Colonic mucosa (tissue), 4 donors: Measurements from ENCODE around the gene PSMB3. TPM values are rescaled to one million over a fixed set of nuclear protein-coding genes. Genes with fewer than 3 reads are reported as not detected.

Source experiments
- DNase-seq: peaks from one replicate; pipeline ENCODE4 v3.0.0-alpha.2; 2020
- H3K27ac ChIP-seq: fragments of 200-600 bp; one replicate; pipeline ENCODE4 v1.8.0; 2021
- H3K27me3 ChIP-seq: fragments of 200-600 bp; one replicate; pipeline ENCODE4 v1.8.0; 2021
- H3K36me3 ChIP-seq: fragments of 200-600 bp; one replicate; pipeline ENCODE4 v1.8.0; 2021
- H3K4me1 ChIP-seq: fragments of 200-600 bp; one replicate; pipeline ENCODE4 v1.8.0; 2021; ENCODE audit warnings: mild to moderate bottlenecking
- H3K4me3 ChIP-seq: fragments of 200-600 bp; one replicate; pipeline ENCODE4 v1.8.0; 2021
- H3K9ac ChIP-seq, 2 donors: one replicate each; pipeline ENCODE4 v1.7.0; 2013; ENCODE audit warnings: control low read depth in 2 of 2, low read depth in 2 of 2, low read length in 2 of 2
- H3K9me3 ChIP-seq: fragments of 200-600 bp; one replicate; pipeline ENCODE4 v1.8.0; 2021
- intact Hi-C: fragments of 100-400 bp; cut with DNase I; formaldehyde crosslinking; loops from one replicate; pipeline ENCODE4 v1.14.1; 2022
- total RNA-seq, 2 donors: library from RNA; stranded (reverse); fragmentation: NEBNext Ultra II Directional in 1 of 2; extraction: Animal tissue kit (Norgen Biotek cat#: 25700) in 1 of 2; gene quantifications; one replicate each; pipeline ENCODE4 v1.2.1, GENCODE V29; 2021
- TF ChIP-seq, protein P1 (sequence below): fragments of 200-600 bp; IDR thresholded peaks from one replicate; pipeline ENCODE4 v1.8.0; 2022; ENCODE audit warnings: antibody characterized with exemption, mild to moderate bottlenecking
- donor health status: healthy.
- donor health status: DM: no; HTN: no; CAD: no.
- donor health status: DM: no; HTN: no; CAD: no.

PSMB3 gene
- 100 to 1,000 TPM; 160 to 253 TPM for total RNA-seq

DNA sequence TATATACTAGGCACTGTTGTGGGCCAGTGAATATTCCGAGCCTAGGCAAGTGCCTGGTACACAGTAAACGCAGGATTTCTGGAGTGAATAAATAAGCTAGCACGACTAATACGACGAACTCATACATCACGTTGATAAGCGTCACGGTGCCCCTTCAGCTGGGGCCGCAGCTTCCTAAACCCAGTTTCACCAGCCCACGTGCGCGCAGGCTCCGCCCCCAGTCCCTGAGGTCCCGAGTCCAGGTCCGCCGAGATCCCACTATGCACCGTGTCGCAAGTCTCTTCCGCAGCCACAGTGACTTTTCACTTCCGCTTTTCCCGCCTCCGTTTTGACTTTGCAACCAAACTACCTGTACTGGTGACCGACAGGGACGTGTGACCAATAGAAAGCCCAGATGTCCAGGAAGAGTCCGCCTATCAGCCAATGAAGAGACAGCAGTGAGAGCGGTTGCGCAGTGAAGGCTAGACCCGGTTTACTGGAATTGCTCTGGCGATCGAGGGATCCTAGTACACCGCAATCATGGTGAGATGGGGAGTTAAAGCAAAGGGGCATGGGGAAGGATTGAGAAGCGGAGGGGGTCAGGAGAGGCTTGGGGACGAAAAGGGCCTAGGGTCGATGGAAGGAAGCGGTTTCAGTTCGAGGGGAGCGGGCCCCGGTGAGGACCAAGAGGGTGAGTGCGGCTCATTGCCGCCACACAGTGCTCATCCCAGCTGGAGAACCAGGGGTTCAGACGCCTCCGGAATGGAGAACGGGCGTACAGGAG is at the start of gene PSMB3:
Gene PSMB3, plus strand, starts transcription at position 434 of the 763 bp plus-strand sequence. Its CDS starts 86 bp downstream, at position 520.
- peak within 1 kb of the TSS; percentile 80 for H3K4me3 ChIP-seq
- TF ChIP-seq, protein P1, sequence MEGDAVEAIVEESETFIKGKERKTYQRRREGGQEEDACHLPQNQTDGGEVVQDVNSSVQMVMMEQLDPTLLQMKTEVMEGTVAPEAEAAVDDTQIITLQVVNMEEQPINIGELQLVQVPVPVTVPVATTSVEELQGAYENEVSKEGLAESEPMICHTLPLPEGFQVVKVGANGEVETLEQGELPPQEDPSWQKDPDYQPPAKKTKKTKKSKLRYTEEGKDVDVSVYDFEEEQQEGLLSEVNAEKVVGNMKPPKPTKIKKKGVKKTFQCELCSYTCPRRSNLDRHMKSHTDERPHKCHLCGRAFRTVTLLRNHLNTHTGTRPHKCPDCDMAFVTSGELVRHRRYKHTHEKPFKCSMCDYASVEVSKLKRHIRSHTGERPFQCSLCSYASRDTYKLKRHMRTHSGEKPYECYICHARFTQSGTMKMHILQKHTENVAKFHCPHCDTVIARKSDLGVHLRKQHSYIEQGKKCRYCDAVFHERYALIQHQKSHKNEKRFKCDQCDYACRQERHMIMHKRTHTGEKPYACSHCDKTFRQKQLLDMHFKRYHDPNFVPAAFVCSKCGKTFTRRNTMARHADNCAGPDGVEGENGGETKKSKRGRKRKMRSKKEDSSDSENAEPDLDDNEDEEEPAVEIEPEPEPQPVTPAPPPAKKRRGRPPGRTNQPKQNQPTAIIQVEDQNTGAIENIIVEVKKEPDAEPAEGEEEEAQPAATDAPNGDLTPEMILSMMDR: no peak
- DNase-seq: peak; percentile 99
- H3K27ac ChIP-seq: peak within 1 kb of the TSS; percentile 86
- peak within 1 kb of the TSS; percentile 93 to 95 for H3K9ac ChIP-seq
- H3K4me1 ChIP-seq: peaks cover 15% of the 10 kb centered on the region
- intact Hi-C loops: no loop called here
- no peaks in the 10 kb centered on the region for H3K27me3 ChIP-seq
- peaks cover 10% of the 10 kb centered on the region for H3K36me3 ChIP-seq
- no peaks in the 10 kb centered on the region for H3K9me3 ChIP-seq

DNA sequence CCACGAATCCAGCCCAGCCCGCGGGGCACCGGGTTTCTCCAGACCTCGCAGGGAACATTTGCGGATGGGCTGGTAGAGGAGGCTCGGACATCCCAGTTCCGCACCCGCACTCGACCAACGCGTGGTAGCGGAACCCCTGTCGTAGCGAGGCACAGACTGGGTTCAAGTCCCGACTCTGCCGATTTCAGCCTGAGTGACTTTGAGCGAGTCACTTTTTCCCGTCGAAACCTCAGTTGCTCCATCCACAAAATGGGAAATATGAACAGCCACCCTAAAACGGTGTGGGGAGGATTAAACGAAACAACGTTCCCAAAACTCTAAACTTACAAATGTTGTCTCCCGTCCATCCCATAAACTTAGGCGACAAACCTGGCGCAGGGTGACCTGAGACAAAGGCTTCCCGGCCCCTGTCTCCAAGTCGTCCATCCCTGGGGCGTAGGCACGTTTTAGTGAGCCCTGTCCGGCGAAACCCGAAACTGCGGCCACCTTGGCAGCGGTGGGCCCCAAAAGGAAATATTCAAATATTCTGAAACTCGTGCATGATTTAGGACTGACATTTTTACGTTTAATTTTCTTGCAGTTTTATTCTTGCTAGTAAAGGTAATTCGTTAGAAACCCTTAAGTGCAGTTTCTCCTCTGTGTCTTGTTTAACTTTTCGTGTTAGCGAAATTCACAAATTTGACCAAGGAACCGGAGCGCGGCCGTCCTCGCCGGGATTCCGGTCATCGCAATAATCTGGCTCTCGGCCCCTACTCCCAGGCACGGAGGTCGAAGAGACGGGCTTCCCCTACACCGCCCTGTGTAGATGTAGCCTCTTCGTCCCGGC is 49.4 kb upstream of the PSMB3 start:
- Histone ChIP-seq H3K9ac (peak overlapping the region; percentile 92 to 99), H3K27me3 (no peaks in the 10 kb centered on the region), H3K4me1 (peaks cover 6% of the 10 kb centered on the region), H3K36me3 (no peaks in the 10 kb centered on the region), H3K9me3 (no peaks in the 10 kb centered on the region), H3K27ac (peak overlapping the region; percentile 95), H3K4me3 (peak overlapping the region; percentile 69)
- TF ChIP-seq, protein P1: no peak
- intact Hi-C loops: no loop called here
- peak; percentile 50 for DNase-seq

DNA sequence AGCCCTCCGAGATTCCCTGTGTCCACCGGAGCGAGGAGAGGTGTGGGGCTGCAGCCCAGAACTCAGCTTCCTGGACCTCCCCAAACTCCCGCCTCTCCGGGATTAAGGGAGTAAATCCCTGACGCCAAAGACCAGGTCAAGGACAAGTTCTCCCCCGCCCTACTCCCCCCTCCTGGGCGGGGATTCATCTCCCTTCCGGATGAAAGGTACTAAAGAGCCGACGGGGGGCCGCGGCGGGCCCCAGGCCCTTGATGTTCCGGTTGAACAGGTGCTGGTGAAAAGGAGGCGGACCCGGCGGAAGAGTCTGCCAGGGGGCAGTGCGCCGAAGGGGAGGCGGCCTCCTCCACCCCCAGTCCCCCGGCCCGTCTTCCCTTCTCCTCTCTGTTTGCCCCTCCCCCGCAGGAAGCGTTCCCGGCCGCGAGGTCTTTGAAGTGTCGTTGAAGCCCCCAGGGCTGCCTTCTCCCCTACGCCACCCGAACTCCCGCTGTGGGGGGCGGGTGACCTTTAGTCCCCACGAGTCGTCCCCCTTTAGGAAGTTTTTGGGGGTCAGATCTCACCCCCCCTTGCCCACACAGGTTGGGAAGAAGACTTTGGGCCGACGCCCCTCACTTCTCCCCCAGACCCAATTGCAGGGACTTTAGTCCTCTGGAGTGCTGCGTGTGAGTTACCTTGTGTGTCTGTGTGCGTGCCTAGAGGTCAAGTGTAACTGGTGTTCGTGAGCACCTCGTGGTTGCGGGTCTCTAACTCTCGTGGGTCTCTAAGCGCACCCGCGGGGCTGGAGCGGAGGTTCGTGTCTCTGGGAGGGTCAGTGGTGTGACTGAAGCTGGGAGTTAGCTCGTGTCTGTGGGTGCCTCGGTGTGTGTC is 48.6 kb upstream of the PSMB3 start:
- H3K4me3 ChIP-seq: peak overlapping the region; percentile 69
- DNase-seq: peak; percentile 93
- H3K27ac ChIP-seq: peak overlapping the region; percentile 95
- TF ChIP-seq, protein P1: no peak
- no peaks in the 10 kb centered on the region for H3K36me3 ChIP-seq
- no peaks in the 10 kb centered on the region for H3K9me3 ChIP-seq
- H3K4me1 ChIP-seq: peaks cover 6% of the 10 kb centered on the region
- peak overlapping the region; percentile 92 to 99 for H3K9ac ChIP-seq
- no peaks in the 10 kb centered on the region for H3K27me3 ChIP-seq
- intact Hi-C loops: no loop called here

DNA sequence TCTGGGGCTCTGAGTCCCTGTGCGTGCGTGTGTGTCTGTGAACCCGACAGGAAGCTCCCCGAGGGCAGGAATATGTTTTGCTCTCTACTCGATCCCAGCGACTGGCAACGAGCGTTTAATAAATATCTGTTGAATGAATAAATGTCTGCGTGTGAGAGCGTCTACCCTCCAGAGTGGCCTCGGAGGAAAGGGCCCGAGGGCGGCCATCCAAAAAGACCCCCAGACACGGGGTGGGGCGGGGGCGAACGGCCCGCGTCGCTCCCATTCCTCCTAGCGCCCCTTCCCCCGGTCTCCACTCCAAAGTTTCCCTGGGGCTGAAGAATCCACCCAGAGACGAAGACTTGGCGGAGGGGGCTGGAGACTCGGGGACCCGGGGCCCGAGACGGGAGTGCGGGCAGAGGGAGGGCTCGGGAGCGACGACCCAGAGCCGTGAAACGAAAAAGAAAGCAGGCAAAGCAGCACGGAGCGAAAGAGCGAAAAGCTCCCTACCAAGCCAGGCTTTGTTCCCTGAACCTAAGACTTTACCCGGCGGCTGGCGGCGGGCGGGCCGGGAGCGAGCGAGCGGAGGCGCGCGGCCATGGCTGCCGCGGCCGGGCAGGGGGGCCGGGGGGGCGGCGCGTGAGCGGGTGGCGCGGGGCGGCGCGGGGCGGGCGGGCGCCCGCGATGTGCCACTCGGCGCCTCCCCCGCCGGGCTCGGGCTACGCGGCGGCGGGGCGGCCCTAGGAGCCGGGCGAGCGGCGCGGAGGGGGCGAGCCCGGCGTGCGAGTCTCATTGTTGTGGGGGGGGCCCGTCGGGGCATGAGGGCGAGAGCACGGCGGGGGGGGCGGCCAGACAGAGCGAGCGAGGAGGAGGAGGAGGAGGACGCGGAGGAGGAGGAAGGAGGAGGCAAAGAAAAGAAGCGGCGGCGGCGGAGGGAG is 47.7 kb upstream of the PSMB3 start, which contains the start of gene MLLT6:
Gene MLLT6, plus strand, starts transcription at position 668 of the 917 bp plus-strand sequence. CDS start 360 bp downstream, outside the sequence.
- Histone ChIP-seq H3K4me1 (peaks cover 6% of the 10 kb centered on the region), H3K9me3 (no peaks in the 10 kb centered on the region), H3K9ac (peak within 1 kb of the TSS; percentile 92 to 99), H3K4me3 (peak within 1 kb of the TSS; percentile 69), H3K27ac (peak within 1 kb of the TSS; percentile 95), H3K36me3 (no peaks in the 10 kb centered on the region), H3K27me3 (no peaks in the 10 kb centered on the region)
- DNase-seq: peak; percentile 76
- TF ChIP-seq, protein P1: no peak
- intact Hi-C loops: no loop called here
